Erythroblast (primary cell): ENCODE results near the gene PCTP.

Experiments
- GATA1 ChIP-seq: IDR thresholded peaks from 2 replicates; pipeline ENCODE4 v1.6.1; 2011; ENCODE audit warnings: low read depth, mild to moderate bottlenecking, control low read depth, low read length, moderate library complexity
- POLR2A ChIP-seq: IDR thresholded peaks from 2 replicates; pipeline ENCODE4 v1.6.1; 2011; ENCODE audit warnings: mild to moderate bottlenecking, low read length

DNA sequence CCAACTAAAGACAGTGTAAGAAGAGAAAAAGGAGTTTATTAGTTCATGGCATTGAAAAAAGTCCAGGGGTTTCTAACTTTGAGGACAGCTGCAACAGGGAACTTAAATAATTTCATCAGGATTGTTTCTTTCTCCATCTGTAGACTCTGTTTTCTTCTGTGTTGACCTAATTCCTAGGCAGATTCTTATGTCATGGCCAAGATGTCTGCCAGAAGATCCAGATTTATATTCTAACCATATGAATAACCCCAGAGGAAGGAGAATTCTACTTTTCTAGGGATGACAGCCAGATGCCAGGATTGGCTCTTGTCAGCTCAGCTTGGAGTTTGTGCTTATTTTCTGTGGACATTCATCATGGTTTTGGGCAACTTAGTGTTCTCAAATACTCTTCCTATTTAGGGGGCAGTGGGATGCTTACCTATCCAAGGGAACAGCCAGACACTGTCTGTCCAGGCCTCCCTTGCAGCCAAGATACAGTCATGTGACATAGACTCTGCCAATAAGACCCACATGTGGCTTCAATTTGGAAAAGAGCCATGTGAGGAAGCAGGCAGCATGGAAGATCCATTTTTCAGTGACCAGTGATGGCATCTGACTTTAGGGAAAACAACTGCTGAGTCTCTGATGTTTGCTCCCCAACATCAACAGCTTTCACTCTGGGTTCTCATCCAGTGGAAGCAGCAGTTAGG lies 18.2 kb downstream of the PCTP start:
- TF ChIP-seq POLR2A (no peak), GATA1 (no peak)
